GM08714 (cell line): Measurements from ENCODE around the gene ROR2.
"Not testable (repeated sequence)": the region's sequence is repeated elsewhere in the genome, so short reads cannot be mapped to it uniquely, and the experiment has no call there.

Experiments used
- H3K4me3 ChIP-seq: fragments of 200-500 bp; sonication (Bioruptor generic); 2 replicates; pipeline ENCODE4 v1.5.1; 2014; ENCODE audit warnings: mild to moderate bottlenecking, low read length, inconsistent platforms
- ZNF274 ChIP-seq: IDR thresholded peaks from 2 replicates; pipeline ENCODE4 v1.6.1; 2012; ENCODE audit warnings: mild to moderate bottlenecking, low read depth, low read length

The ROR2 gene

DNA sequence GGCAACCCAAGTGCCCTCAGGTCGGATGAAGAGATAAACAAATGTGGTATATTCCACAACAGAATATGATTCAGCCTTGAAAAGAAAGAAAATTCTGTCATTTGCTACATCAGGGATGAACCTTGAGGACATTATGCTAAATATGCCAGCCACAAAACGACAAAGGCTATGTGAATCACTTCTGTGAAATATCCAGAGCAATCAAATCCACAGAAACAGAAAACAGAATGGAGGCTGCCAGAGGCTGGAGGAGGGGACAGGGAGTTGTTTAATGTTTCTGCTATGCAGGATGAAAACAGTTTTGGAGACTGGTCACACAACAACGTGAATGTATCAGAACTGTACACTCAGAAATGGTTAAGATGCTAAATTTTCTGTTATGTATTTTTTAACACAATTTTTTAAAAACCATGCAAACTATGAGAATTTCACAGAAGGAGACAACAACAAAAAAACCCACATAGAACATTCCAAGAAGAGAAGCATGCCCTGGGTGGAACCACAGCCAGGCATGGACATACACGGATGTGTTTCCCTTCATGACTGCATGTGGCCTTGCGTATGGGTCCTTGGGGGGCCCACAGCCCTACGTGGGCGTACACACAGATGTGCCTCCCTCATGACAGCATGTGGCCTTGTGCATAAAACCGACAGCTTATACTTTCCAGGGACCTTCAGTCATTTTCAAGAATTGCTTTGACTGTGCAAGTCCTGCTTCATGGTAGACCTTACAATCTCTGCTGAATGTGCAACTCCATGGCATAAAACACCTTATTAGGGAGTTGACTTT lies 146.7 kb downstream of the ROR2 start:
- TF ChIP-seq ZNF274: no peak
- no peak overlapping the region for H3K4me3 ChIP-seq

- no peak overlapping the region for H3K4me3 ChIP-seq
- TF ChIP-seq ZNF274: no peak
Measured at GRCh38 chr9:91802391-91802790, 147.6 kb downstream of the ROR2 start.

DNA sequence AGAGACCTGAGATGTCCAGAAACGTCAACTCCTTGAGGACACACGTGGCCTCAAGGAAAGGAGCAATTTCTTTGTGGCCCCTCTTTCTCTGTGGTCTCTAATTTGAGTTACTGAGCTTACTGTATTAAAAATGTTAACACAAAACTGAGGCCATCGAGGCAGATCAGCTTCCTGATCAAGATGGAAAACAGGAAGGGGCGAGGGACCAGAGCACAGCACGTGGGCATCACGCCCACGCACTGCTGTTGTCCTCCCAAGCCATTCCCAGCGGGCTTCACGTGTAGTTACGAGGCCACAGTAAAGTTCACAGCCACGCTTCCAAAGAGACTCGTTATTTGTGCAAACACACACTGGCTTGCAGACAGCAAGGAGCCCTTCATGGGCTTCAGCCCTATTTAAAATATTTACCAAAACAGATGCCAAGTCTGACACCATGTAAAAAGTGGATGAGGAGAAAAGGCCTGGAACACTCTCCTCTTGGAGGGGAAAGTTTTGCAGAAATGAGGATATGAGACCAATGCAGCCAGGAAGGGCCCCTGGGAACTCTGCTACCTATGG lies 149.5 kb downstream of the ROR2 start:
- TF ChIP-seq ZNF274: no peak
- no peak overlapping the region for H3K4me3 ChIP-seq

GRCh38 chr9:91799113-91799744 lies 150.8 kb downstream of the ROR2 start:
- H3K4me3 ChIP-seq: no peak overlapping the region
- TF ChIP-seq ZNF274: no peak

GRCh38 chr9:91798273-91799112 lies 151.5 kb downstream of the ROR2 start:
- H3K4me3 ChIP-seq: not testable (repeated sequence)

- H3K4me3 ChIP-seq: not testable (repeated sequence)
Measured at GRCh38 chr9:91797517-91797916, 152.5 kb downstream of the ROR2 start.

DNA sequence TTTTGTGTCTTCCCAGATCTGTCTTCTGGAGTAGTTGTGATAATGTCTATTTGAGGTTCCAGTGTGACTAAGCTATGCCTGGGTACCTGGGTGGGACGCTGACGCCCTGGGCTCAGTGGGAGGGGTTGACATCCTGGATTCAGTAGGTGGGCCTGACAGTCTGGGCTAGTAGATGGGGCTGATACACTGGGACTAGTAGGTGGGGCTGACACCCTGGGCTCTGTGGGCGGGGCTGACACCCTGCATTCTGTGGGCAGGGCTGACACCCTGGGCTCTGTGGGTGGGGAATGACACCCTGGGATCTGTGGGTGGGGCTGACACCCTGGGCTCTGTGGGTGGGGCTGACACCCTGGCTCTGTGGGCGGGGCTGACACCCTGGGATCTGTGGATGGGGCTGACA lies 153.5 kb downstream of the ROR2 start:
- H3K4me3 ChIP-seq: not testable (repeated sequence)

GRCh38 chr9:91795598-91796241 lies 154.3 kb downstream of the ROR2 start:
- TF ChIP-seq ZNF274: no peak
- no peak overlapping the region for H3K4me3 ChIP-seq

DNA sequence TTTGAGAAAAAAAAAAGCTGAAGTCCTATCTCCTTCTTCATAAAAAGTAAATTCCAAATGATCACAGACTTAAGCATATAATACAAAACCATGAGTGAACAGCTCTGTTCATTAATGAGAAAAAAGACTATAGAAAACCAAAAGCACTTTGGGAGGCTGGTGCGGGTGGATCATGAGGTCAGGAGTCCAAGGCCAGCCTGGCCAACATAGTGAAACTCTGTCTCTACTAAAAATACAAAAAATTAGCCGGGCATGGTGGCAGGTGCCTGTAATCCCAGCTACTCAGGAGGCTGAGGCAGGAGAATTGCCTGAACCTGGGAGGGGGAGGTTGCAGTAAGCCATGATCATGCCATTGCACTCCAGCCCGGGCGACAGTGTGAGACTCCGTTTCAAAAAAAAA lies 156.7 kb downstream of the ROR2 start:
- not testable (repeated sequence) for H3K4me3 ChIP-seq

DNA sequence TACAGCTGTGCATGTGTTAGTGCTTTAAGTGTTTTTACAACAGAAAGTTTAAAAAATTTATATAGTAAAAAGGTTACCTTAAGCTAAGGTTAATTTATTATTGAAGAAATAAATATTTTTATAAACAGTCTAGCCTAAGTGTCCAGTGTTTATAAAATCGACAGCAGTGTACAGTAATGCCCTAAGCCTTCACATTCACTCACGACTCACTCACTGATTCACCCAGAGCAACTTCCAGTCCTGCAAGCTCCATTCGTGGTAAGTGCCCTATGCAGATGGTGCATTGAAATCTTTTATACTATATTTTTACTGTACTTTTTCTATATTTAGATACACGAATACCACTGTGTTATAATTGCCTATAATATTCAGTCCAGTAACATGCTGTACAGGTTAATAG lies 159.1 kb downstream of the ROR2 start:
- H3K4me3 ChIP-seq: no peak overlapping the region
- TF ChIP-seq ZNF274: no peak

DNA sequence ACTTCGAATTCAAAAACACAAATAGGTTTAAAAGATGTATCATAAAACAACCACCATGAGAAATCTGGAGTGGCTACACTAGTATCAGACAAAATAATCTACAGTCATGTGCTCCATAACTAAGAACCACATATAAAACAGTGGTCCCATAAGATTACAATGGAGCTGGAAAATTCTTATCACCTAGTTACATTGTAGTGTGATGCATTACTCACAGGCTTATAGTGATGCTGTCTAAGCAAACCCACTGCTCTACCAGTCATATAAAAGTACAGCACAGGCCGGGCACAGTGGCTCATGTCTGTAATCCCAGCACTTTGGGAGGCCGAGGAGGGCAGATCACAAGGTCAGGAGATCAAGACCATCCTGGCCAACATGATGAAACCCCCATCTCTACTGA lies 160.1 kb downstream of the ROR2 start:
- H3K4me3 ChIP-seq: no peak overlapping the region
- no peak for TF ChIP-seq ZNF274

DNA sequence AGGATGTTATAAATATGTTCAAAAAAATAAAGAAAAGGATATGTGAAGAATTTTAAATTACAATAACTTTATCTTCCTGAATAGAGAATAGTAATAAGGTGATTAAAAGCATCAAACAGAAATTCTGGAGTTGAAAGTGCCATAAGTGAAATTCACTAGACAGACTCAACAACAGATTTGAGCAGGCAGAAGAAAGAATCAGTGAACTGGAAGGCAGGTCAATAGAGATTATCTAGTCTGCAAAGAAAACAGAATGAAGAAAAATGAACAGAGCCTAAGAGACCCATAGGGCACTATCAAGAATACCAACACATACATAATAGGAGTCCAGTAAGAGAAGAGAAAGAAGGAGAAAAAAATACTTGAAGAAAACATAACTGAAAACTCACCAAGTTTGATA lies 162.1 kb downstream of the ROR2 start:
- no peak for TF ChIP-seq ZNF274
- H3K4me3 ChIP-seq: no peak overlapping the region

GRCh38 chr9:91786132-91786896 lies 163.7 kb downstream of the ROR2 start:
- no peak for TF ChIP-seq ZNF274
- no peak overlapping the region for H3K4me3 ChIP-seq

- H3K4me3 ChIP-seq: no peak overlapping the region
- TF ChIP-seq ZNF274: no peak
Measured at GRCh38 chr9:91785447-91785842, 164.6 kb downstream of the ROR2 start.
